ENCODE data around the gene PLXNC1.

The PLXNC1 gene

DNA sequence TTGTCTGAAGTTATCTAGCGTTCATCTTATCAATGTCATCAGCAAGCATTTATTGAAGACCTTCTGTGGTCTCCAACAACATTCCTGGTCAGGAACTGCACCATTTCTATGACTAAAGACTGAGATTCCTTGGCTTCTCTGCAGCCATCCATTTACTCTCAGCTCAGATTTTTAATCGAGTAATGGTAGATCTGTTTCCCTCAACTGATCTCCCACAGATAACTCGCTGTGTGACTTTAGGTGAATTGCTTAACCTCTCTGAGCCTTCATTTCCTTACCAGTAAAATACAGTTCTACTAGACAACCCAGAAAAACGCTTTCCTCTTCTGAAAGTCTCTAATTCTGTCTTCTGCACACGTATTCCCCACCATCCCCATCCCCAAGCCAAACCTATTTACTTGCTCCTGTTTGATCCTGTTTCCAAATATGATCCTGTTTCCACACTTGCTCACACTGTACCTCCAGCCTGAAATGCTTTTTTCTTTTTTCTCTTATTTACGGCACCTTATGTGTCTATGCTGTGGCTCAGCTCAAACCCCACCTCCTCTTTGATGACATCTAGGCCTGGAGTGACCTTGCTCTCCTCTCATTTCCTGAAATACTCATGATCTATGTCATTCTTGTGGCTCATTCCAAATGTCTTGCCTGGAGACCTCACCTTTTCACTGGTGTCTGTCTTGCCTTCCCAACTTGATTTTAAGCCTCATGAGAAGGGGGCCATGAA lies 21.8 kb downstream of the PLXNC1 start:
- TF ChIP-seq CTCF (conservative IDR thresholded peaks at IDR 0.05): no peak
- no peak for TF ChIP-seq ZFX (IDR thresholded peaks at IDR 0.05)
- H3K27ac ChIP-seq: no peak overlapping the region

GRCh38 chr12:94170690-94171594 lies 22.6 kb downstream of the PLXNC1 start:
- no peak for TF ChIP-seq ZFX (IDR thresholded peaks at IDR 0.05)
- no peak overlapping the region for H3K27ac ChIP-seq

DNA sequence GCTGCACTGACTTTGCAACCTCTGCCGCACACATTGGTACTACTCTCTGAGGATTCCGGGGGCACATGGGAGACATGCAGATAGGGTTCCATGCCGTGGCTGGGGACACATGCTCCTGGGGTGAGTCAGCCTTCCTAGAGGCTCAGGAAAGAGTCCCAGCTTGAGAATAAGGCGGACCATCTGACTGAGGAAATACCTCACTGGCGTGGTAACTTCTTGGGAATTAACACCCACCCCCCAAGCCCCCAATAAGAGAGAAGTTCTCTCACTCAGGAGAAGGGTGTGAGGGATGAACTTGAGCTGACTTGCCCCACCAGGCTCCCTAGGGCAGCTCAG lies 23.2 kb downstream of the PLXNC1 start:
- TF ChIP-seq ZFX (IDR thresholded peaks at IDR 0.05) (no peak), CTCF (conservative IDR thresholded peaks at IDR 0.05) (no peak)

DNA sequence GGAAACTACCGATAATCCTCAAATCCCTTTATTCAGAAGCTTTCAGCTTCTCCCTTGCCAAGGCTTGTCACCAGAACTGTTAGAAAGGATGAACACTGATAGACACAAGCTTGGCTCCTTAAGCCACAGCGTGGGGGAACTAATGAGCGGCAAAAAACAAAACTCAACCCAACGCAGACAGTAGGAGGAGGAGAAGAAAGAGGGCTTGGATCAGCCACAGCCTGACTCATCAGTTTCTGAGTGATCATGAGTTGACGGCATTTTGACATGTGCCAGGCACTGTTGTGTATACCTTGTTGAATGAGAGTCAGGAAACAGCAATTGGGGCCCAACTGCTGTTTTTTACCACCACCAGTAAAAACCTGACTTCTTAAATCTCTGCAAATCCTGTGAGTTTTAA lies 23.7 kb downstream of the PLXNC1 start:
- H3K27ac ChIP-seq: no peak overlapping the region
- TF ChIP-seq CTCF (conservative IDR thresholded peaks at IDR 0.05) (no peak), ZFX (IDR thresholded peaks at IDR 0.05) (no peak)

More for the DNA sequence above, 23.2 kb downstream of the PLXNC1 start:
- no peak overlapping the region for H3K27ac ChIP-seq

DNA sequence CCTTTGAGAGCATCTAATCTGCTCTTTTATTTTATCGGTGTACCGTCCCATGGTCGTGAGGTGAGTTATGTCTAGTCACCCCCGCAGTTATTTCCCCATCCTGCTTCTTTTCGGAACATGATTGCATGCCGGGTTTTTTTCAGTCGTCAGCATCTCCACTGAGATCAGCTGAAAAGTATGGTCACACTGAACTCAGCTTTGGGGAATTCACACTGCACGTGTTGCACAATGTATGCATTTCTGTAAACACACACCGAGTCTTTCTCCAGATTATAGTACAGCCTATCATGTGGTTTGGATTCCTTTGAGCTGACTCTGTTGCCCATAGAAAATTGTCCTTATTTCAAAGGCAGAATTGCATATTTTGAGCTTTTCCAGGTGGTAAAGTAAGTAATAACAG lies 24.6 kb downstream of the PLXNC1 start:
- no peak overlapping the region for H3K27ac ChIP-seq

GRCh38 chr12:94173660-94174265 lies 25.4 kb downstream of the PLXNC1 start:
- TF ChIP-seq CTCF (conservative IDR thresholded peaks at IDR 0.05): no peak
- TF ChIP-seq ZFX (IDR thresholded peaks at IDR 0.05): no peak
- H3K27ac ChIP-seq: no peak overlapping the region

More for the DNA sequence above, 24.6 kb downstream of the PLXNC1 start:
- TF ChIP-seq ZFX (IDR thresholded peaks at IDR 0.05) (no peak), CTCF (conservative IDR thresholded peaks at IDR 0.05) (no peak)

DNA sequence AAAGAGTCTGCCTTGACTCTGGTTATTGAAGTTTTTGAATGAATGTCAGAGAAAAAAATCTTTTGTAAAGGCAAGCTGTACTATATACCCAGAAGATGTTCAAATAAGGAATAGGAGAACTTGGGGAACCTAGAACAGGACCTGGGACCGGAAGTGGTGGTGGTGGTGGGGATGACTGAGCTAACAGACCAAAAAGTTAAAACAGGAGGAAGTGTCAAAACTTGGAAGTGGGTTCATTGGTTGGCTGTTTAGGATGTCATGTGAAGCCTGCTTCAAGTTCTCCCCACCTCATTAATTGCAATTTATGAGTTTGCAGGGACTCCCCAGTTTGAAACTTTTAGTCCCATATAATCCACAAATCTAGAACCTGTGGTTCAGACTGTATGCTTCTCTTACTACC lies 26.2 kb downstream of the PLXNC1 start:
- no peak overlapping the region for H3K27ac ChIP-seq
- TF ChIP-seq ZFX (IDR thresholded peaks at IDR 0.05): no peak
- TF ChIP-seq CTCF (conservative IDR thresholded peaks at IDR 0.05): no peak
